Measurements from ENCODE around the gene ZNF608. TPM values are rescaled to one million over a fixed set of nuclear protein-coding genes. Genes with fewer than 3 reads are reported as not detected.
A peak's percentile ranks its signal among the peaks of the same experiment; 100 is the strongest.

Gene ZNF608
- polyA plus RNA-seq, 5 donors, result 67.9 to 112 (median 98.9) TPM

DNA sequence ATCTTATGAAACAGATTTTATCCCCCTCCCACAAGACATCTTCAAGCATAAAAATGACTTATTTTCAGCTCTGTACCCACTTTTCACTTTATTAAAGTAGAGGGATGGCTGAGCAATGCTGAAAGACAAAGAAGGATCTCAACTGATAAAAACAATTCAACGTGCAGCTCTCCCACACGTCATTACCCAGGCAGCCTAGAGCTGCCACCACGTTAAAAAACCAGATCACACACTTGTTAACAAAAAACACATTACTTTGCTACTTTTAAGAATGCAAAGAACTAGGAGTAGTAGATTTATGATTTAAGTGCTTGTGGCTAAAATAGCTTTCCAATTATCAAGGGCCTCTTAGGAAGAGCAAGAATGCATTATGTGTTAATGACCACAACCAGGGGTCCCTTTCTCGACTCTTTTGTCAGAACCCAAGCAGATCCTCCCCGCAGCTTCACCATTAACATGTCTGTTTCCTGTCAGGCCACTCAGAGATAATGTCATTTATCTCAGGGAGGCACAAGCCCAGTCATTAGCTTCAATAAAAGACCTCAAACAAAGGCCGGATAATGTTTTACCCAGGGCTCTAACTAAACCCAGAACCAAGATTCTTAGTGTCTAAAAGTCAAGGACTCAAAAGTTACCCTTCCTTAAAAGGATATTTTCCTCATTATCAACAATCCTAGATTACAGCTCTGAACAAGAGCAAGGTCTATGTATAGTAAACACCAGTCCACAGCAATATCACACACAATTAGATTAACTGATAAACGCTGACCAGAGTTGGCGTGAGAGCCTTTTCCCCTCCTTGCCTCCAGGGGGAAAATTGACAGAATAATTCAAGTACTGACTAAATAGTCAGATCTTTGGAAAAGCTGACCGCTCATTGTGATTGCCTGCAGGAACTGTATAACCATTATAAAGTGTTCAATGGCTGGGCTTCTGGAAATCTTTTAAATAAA lies 7.5 kb downstream of the ZNF608 start:
- DNase-seq, result no peak

DNA sequence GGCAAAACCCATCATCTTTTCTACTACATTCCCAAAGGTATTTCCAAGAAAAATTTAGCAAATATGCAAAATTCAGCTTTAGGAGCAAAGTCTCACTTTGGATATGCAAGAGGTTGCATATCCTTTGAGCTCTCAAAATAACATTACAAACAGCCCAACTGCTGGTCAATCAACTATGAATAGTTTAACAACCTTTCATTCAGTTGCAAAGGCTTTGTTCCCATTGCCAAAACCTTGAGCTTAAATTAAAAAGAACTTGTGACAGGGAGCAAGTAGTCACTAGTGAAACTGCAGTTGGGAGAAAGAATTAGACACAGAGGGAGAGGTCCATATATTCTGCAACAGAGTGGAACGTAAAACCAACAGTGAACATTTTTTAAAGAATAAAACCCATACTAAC lies 8.8 kb downstream of the ZNF608 start:
- no peak for DNase-seq

DNA sequence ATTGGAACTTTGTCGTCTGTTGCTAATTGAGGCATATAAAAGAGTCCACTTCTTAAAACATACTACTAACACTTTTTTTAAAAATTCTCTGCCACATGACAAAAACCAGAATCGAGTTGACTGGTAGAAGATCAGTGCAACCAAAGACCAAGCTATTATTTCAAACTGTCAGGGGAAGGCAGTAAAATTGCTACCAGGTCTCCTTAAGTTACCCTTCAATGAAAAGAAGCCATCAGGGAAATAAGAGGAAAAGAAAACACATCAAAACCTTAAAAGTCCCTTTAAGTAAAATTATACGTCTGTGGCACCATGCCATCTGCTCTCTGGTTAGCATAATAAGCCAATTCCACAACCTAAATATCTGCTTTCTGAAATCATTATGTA lies 9.6 kb downstream of the ZNF608 start:
- no peak for DNase-seq

DNA sequence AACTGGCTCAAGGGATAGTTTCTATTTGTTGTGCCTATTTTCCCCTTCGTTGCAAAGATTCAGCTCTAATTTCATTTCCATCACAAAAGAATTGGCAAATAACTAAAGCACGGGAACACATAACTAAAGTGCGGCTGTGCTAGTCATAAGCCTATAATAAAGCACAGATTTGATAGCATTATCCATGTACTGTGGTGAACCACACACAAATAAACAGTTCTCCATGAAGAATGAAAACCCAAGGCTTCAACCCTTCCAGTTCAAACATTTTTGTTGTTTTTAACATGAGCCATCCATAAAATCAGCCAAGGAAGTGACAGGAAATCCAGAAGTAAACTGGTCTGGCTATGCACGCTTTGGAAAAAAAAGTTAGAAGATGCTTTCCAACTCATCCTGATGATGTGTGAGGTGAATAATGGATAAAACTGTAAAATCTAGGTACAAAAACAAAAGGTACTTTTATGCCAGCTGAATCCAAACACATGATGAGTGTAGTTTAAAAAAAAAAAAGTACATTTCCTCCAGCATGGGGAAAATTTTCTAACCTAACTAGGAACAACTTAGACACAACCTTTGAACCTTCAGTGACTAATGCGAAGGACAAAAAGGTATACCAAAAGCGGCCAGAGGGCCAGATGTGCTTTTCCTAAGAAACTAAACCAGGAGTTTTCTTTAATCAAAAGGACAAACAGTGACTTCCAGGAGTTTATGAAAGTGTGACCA lies 10.2 kb downstream of the ZNF608 start:
- no peak for DNase-seq

DNA sequence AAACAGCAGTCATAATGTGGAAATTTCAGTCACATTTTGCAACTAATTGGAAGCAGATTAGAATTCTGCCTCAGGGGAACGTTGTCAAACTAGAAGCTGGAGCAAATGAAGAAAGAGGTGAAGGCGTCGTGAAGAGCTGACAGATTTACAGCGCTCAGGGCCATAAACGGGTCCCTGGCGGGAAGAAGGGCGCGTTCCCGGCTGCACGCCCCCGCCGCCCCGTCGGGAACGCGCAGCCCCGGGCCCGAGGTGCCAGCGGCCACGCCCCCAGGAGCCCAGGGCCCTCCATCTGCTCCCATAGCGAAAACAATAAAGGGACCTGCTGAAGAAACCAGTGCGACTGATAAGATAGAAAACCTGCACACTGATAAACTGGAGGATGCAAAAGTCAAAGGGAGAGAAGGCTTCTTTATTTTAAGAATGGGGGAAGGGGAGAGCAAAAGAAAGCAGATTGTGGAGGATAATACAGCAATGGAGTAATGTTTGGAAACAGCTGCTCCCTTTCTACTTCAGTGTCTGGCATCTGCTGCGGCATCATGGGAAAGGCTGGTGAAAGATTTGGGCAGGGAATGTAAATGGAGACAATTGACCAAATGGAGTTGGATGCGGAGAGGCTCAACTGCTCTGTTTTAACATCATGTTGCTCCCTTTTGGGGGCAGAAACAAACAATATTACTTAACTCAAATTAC lies 11.1 kb downstream of the ZNF608 start:
- peak in 1 of 2 donors; percentile 63 for DNase-seq

DNA sequence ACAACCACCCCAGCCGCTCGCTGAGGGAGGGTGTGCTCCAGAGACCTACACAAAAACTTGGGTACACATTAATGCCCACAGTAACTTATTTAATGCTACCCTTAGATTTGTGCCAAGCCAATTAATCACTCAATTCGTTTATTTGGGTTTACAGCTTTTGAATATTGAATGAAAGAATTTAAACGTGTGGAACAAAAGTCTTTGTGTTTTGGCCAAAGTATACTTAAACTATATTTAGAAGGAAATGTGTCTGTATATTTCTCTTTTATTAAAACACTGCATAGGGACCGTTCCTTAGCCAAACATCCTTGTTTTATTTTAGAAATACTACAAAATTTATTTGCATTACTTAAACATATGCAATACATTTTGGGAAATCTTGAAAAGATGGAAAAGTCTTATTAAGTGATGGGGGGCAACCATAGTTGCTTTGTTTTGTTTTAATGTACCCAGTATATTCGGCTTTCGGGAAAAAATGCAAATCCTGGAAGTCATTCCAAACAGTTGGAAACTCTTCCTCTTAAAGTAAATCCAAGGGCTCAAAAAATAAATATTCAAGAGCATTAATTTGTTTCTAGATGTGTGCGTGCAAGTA lies 11.8 kb downstream of the ZNF608 start:
- DNase-seq, result no peak

DNA sequence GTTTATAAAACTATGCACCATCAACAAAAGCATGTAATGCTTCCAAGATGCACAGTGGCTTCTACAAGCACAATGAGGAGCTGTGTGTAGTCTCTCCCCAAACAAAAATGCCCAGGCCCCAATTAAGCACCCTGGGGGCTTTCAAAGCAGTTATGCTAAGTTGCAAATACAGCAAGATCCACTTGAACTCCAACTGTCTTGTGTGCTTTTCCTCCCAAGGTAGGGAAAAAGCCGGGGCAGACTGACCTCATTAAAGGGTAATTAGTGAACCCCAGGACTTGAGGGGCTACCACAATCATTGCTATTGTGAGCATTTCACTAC lies 13.1 kb downstream of the ZNF608 start:
- DNase-seq, result no peak

DNA sequence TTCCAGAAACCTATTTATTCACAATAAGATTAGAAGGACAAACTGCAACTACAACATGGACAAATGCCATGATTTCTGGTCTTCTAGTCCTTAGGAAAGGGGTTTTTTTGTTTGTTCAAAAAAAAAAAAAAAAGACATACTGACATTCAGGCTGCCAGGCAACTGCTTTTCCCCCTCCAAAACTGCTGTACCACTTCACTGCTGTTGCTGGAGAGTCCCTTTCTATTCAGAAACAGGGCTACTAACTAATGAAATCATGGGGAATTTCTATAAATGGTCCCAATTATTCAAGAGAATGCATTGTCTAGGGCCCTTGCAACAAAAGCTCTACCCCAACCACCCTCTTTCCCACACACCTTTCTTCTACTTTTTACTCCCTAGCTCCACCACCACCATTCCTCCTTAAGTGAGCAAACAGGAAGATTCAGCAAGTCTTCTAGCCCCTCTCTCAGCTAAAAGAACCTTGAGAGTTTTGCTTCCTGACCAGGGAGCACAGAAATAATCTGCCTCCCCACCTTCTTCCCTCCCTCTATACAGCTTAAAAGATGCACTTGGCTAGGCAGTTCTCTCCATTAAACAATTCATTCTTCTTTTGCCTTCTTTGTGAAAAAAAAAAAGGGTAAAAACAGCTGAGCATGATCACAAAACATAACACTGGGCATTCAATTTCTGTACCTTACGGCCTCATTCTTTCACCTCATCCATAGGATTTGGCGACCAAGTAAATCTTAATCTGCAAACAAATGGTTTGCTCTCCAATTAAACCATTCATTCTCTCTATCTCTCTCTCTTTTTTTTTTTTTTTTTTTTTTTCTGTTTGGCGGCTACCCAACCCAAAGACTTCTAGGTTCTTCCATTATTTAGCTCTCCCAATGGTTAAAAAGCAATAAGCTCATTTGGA lies 13.8 kb downstream of the ZNF608 start:
- DNase-seq, result no peak

DNA sequence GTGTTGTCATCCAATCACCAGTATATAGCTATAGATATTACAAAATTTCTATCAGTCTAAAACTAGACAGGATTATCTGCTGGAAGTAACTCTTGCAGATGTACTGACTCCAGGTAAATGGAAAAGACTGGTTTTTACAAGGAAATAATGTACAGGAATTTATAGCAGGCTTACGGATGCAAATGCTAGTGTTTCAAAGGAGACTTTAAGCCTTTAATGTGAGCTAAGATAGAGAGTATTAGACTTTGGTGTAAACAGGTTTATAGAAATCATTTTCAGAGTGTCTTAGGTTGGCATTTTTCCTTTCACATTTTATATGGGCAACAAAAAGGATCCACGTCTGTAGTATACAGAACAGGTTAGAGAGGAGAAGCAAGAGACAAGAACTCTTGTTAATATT lies 16.1 kb downstream of the ZNF608 start:
- no peak for DNase-seq

DNA sequence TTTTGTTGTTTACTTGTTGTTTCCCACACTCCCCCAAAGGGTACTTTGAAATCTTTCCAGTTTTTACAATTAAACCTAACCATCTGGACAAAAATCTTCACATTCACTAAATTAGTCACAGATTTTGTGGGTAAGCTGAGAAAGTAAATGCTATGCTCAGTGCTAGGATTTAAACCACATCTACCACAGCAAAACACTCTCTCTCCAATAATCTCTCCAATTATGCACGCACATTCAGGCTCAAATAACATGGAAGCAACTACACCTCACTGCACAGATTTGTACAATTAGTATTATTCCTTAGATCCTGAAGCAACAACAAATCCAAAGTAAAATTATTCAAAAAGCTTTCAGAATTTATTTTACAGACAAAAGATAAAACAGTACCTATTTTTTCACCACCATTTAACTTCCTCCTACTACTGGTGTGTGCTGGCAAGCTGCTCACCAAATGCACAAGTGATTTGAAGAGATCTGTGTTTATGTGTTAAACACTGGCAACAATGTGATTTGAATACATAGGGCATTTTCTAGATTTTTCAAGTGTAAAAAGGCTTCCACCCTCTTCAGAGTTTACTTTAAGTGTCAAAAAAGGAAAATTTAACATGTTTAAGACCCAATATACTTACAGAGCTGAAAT lies 16.6 kb downstream of the ZNF608 start:
- DNase-seq, result no peak

DNA sequence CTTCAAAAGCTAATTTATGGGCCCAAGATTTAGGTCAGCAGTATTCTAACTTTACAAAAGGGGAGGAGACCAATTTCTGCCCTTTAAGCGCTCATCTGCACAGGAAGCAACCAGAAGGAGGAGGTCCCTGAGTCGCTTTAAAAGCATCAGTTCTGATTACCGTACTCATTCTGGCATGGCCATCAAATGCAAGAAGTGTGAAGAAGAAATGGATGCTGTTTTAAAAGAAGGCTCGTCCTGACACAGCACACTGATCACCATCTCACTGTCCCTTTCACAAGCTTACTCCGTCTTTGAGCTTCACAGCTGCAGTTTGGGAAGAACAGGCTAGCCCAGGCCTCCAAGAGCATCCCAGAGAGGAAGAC lies 17.5 kb downstream of the ZNF608 start:
- no peak for DNase-seq

DNA sequence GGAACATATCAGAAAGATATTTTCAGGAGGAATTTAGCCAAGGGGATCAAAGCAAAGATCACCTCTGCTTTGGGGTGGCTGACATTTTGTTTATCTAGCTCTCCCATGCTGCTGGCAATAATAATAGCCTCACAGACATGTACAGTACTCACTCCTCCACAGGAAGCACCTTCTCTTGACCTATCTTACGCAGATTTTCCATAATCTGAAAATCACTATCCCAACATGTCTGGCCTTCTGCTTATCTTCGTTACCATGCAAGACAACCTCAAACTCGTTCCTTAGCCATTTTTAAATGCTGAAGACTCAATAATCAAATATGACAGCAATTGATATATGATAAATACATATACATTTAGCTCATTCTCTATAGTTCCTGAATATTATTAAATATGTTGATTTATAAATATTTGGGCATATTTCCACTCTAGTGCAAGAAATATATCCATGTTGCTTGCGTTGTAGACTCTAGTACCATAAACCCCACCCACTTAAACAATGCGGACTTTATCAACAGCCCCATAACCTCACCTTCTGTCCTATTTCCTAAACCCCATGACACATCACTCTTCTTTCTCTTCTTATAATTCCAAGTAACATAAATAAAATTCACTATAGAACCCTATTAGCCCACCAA lies 18.0 kb downstream of the ZNF608 start:
- DNase-seq, result no peak

DNA sequence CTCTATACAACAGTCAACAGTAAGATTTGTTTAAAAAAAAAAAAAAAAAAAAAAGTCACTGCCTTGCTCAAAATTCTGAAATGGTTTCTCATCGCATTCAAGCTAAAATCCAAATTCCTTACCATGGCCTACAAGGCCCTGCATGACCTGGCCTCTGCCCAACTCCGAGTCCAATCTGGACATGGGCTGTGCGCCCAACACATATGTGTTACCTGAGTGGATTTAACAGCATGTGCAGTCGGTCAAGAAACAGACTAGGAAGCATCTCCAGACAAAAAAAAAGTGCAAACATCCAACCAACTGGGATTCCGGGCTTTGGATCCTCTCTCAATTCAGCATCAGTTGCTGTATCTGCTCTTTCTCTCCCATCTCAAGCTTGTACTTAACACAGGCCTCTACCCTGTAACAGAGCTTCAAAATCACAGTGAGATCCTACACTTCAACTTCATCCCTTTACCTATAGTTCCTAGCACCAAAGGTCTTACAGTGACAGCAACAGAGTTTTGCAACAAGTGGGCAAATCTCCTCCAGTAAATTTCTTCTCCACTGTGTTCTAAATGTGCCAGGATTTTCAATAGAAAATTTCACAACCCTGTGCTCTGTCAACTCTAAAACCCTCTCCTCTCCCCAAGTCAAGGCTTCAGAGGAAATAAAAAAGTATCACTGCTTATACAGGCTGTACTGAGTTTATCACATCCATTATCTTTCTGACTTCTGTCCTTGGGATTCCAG lies 19.6 kb downstream of the ZNF608 start:
- no peak for DNase-seq

DNA sequence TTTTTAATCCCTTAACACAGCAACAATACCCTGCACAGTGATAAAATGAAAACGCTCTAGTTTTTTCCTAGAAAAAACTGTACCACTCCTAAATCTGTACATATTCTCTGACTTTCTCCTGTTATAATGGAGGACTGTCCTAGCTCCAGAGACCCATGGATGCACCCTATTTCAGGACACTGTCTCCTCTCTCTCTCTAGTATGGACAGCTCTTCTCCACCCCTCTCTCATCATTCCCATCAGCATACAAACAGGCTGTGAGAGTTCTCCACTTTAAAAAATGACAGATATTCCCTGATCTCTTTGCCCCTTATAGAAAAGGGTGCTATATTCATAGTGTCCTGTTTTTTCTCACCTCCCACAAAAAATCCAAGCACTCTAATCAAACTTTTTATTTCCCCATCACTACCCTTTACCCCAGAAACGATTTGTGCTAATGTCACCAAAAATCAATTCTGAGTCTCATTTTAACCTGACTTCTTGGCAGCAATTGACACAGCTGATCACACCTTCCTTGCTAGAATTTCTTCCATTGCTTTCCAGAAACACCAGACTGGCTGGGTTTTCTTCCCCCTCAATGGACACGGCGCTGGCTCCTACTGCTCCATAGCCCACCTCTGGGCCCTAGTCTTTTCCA lies 20.7 kb downstream of the ZNF608 start:
- no peak for DNase-seq

DNA sequence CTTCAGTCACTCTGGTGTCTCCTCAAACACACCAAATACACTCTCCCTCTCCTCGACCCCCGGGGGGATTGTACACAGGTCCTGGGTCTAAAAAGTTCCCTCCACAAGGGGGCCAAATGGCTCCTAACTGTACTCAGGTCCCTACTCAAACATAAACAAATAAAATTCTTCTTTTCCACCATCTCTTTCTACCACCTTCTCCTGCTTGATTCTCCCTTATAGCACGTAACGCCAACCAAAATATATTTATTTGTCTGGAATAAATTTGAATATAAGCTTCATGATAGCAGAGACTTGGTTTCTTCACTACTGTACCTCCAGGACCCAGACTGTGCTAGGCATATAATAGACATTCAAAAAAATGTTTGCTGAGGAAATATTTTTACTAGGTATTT lies 21.4 kb downstream of the ZNF608 start:
- DNase-seq, result no peak

DNA sequence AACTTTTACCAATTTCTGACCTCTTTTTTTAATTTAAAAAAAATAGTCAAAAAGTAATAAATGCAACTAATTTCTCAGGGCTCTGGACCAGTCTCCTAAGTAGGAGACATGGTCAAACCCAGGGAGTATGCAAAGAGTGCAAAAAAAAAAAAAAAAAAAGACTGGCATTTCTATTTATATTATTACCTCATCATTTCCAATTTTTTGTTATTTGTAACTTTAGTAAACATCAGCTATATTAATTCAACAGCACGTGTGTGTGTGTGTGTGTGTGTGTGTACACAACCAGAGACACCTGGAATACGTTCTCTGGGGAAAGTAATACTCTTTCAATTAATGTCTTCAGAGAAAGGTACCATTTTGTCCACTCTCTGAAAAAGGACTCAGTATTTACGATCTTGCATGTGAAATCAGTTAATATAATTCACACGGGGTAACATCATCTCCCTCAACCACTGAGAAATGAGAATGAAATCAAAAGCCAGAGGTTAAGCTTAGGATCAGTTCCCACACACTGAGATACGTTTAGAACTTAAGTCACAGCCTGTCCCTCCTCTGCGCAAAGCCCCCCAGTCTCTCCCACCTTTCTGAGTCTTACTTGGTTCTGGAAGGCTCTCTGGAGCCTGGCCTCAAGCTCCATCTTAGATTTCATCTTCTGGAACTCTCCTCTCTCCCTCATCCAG lies 21.9 kb downstream of the ZNF608 start:
- DNase-seq, result no peak

DNA sequence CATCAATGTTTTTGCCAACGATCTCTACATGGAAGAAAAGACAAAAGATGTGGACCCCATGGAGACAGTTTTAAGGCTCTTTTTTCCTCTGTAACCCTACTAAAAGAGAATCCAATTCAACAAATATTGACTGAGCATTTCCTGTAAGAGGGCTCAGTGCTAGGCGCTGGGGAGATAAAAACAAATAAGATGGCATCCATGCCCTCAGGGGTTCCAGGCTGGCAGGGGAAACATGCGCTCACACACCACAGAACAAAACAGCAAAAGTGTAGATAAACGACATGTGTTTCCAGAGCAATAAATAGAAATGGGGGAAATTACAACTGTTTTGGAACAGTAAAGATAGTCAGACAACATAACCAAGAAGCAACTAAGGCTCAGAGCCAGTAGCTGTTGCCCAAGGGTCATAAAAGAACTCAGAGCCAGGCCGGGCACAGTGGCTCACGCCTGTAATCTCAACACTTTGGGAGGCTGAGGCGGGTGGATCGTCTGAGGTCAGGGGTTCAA lies 25.2 kb downstream of the ZNF608 start:
- DNase-seq, result no peak

DNA sequence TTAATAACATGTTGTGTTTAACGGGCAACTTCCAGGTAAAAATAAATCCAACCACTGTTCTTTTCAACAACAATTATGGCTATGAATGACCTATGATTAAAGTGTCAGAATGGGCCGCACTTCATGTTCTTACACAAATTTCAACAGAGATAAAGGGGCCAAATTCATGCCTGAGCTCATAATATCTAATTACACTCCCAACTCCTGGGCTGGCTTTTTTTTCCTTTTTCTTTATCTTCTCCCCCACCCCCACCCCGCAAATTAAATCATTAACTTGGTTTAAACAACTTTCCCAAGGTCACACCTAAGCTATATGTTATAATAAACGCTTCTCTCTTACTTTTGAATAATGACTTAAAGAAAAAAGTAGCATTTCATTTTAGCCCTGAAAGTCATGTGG lies 25.8 kb downstream of the ZNF608 start:
- DNase-seq, result no peak
